Sigmoid colon (tissue), 7 donors: Measurements from ENCODE around the gene COL25A1. TPM values are rescaled to one million over a fixed set of nuclear protein-coding genes. Genes with fewer than 3 reads are reported as not detected.

Experiments used
- DNase-seq: peaks from one replicate; pipeline ENCODE4 v3.0.0-alpha.2; 2019
- H3K27ac ChIP-seq, 4 donors: fragments of 200-600 bp; sonication (generic); one replicate each; pipeline ENCODE4 v1.5.1; 2016 to 2019; ENCODE audit warnings: mild to moderate bottlenecking in 1 of 4
- H3K27me3 ChIP-seq, 3 donors: fragments of 200-600 bp; sonication (generic); one replicate each; pipeline ENCODE4 v1.5.1; 2019; ENCODE audit warnings: mild to moderate bottlenecking in 1 of 3
- H3K36me3 ChIP-seq, 4 donors: fragments of 200-600 bp; sonication (generic); one replicate each; pipeline ENCODE4 v1.5.1; 2016 to 2019
- H3K4me1 ChIP-seq, 4 donors: fragments of 200-600 bp; sonication (generic); one replicate each; pipeline ENCODE4 v1.5.1; 2017 to 2019
- H3K4me3 ChIP-seq, 4 donors: fragments of 200-600 bp; sonication (generic); one replicate each; pipeline ENCODE4 v1.5.1; 2017 to 2019; ENCODE audit warnings: mild to moderate bottlenecking in 2 of 4, moderate library complexity in 1 of 4
- H3K9me3 ChIP-seq, 4 donors: fragments of 200-600 bp in 3 of 4; sonication (generic) in 3 of 4; one replicate each; pipeline versions ENCODE4 v1.5.1 to v1.6.1; 2013 to 2019
- EP300 ChIP-seq, 4 donors: sonication (generic); formaldehyde crosslinking; IDR thresholded peaks; one replicate each; pipeline ENCODE4 v1.6.1; 2017; ENCODE audit warnings: antibody characterized with exemption in 4 of 4
- POLR2A ChIP-seq, 2 donors: fragments of 450-650 bp; IDR thresholded peaks; one replicate each; pipeline ENCODE4 v1.6.1; 2016; ENCODE audit warnings: antibody characterized with exemption in 2 of 2, mild to moderate bottlenecking in 2 of 2, moderate library complexity in 2 of 2
- POLR2AphosphoS5 ChIP-seq, 4 donors: sonication (generic); formaldehyde crosslinking; IDR thresholded peaks; one replicate each; pipeline ENCODE4 v1.6.1; 2017; ENCODE audit warnings: antibody characterized with exemption in 4 of 4
- WGBS, 2 donors: extraction: QIAGEN DNeasy Blood & Tissue Kit; methylation state at CpG; one replicate each; pipeline ENCODE4 v1.1.7; 2013; 5-methylcytosine and 5-hydroxymethylcytosine counted together
- intact Hi-C: fragments of 100-400 bp; cut with DNase I; formaldehyde crosslinking; loops from one replicate; pipeline ENCODE4 v1.15.1; 2023
- polyA plus RNA-seq, 3 donors: library from polyadenylated mRNA; stranded (reverse); fragments of 200-250 nt; gene quantifications; one replicate each; pipeline ENCODE4 v1.2.3, GENCODE V29; 2013
- total RNA-seq, 4 donors: library from RNA; depleted of rRNA; stranded (reverse); fragments of >200 nt; gene quantifications; one replicate each; pipeline ENCODE4 v1.1.0, GENCODE V29; 2016
- TF ChIP-seq, protein P1 (sequence below), 4 experiments: fragments of 450-650 bp in 3 of 4; fragments of 200-600 bp in 1 of 4; IDR thresholded peaks; one replicate each; pipeline ENCODE4 v1.5.1; 2016 to 2019; ENCODE audit warnings: antibody characterized with exemption in 4 of 4, mild to moderate bottlenecking in 3 of 4, moderate library complexity in 2 of 4
- donor health status: healthy with polysubstance abuse.
- donor health status: Bipolar disorder and iron deficiency.
- donor health status: healthy.

Gene COL25A1
- 1 to 10 TPM in 1 of 4 donors, under 1 TPM in 3; 0.36 to 1.4 (median 0.62) TPM for total RNA-seq
- polyA plus RNA-seq: under 1 TPM in 1 of 3 donors, not detected in 2; 0.15 TPM

DNA sequence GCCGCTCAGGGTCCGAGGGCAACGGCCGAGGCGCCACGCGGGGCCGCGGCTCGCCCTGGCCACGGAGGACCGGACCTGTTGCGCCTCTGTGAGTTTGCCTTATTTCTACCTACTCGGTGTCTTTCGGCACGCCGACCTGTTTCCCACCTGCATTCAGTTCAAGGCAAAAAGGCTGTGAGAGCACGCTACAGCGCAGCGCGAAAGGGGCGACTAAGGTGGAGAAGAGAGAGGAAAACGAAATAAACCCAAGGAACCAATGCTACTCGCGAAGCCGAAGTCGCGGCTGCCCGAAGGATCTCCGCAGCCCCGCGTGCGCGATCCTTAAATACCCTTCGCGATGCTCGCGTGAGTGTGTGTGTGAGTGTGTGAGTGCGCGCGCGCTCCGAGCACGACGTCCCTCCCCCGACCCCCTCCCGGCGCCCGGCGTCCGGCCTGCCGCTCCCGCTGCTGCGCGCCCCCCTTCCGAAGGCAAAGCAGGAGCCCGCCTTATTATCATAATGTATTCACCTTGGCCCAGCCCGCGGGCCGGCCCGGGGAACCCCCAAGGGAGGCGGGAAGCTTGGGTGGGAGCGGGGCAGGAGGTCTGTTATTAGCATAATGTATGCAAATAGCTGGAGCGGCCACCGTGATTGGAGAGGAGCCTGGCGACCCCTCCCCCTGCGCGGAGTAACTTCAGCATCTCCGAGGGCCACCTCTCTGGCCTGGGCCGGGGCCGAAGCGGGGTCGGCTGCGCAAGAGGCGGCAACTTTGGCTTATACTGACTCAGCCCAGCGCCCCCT lies at the start of gene COL25A1:
Gene COL25A1, minus strand, starts transcription at position 298 of the 779 bp plus-strand sequence.
- TF ChIP-seq POLR2A (IDR thresholded peaks at IDR 0.05): no peak
- peak in 1 of 4 donors; percentile 36 for TF ChIP-seq POLR2AphosphoS5 (IDR thresholded peaks at IDR 0.05)
- Histone ChIP-seq H3K36me3 (no peaks in the 10 kb centered on the region), H3K27me3 (peaks cover 7 to 55% (median 25%) of the 10 kb centered on the region in 3 donors), H3K4me1 (peaks cover 0 to 20% (median 19%) of the 10 kb centered on the region in 4 donors), H3K4me3 (peak within 1 kb of the TSS; percentile 33 to 58 (median 50)), H3K9me3 (no peaks in the 10 kb centered on the region), H3K27ac (no peak within 1 kb of the TSS)
- DNase-seq: peak; percentile 65
- intact Hi-C loops: no loop called here
- 1% methylated on average over 76 of the region's 76 CpGs for WGBS, 2 donors

DNA sequence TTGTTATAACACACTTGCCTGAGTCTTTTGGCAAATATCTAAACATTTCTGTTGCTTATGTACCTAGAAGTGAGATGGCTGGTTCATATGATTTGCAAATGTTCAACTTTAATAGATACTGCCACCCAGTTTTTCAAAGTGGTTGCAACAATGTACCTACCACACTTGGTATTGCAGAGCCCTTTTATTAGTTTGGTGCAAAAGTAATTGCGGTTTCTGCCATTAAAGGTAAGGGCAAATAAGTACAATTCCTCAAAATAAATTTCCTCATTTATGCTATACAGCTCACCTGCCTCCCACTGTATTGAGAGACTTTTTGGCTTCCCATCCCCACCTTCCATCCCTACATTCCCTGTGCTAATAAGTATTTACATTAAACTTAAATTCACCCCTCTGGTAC lies 47.7 kb upstream of the COL25A1 start:
- Histone ChIP-seq H3K36me3 (no peaks in the 10 kb centered on the region), H3K27me3 (no peaks in the 10 kb centered on the region), H3K4me1 (no peaks in the 10 kb centered on the region), H3K9me3 (peaks cover 0 to 9% (median 0%) of the 10 kb centered on the region in 4 donors), H3K4me3 (no peak overlapping the region), H3K27ac (no peak overlapping the region)
- 88 to 89% methylated on average over 1 of the region's 1 CpG for WGBS, 2 donors
- TF ChIP-seq EP300 (IDR thresholded peaks at IDR 0.05) (no peak), POLR2A (IDR thresholded peaks at IDR 0.05) (no peak), POLR2AphosphoS5 (IDR thresholded peaks at IDR 0.05) (no peak)
- TF ChIP-seq, protein P1, sequence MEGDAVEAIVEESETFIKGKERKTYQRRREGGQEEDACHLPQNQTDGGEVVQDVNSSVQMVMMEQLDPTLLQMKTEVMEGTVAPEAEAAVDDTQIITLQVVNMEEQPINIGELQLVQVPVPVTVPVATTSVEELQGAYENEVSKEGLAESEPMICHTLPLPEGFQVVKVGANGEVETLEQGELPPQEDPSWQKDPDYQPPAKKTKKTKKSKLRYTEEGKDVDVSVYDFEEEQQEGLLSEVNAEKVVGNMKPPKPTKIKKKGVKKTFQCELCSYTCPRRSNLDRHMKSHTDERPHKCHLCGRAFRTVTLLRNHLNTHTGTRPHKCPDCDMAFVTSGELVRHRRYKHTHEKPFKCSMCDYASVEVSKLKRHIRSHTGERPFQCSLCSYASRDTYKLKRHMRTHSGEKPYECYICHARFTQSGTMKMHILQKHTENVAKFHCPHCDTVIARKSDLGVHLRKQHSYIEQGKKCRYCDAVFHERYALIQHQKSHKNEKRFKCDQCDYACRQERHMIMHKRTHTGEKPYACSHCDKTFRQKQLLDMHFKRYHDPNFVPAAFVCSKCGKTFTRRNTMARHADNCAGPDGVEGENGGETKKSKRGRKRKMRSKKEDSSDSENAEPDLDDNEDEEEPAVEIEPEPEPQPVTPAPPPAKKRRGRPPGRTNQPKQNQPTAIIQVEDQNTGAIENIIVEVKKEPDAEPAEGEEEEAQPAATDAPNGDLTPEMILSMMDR (IDR thresholded peaks at IDR 0.05): no peak
- intact Hi-C loops: no loop called here
- no peak for DNase-seq

DNA sequence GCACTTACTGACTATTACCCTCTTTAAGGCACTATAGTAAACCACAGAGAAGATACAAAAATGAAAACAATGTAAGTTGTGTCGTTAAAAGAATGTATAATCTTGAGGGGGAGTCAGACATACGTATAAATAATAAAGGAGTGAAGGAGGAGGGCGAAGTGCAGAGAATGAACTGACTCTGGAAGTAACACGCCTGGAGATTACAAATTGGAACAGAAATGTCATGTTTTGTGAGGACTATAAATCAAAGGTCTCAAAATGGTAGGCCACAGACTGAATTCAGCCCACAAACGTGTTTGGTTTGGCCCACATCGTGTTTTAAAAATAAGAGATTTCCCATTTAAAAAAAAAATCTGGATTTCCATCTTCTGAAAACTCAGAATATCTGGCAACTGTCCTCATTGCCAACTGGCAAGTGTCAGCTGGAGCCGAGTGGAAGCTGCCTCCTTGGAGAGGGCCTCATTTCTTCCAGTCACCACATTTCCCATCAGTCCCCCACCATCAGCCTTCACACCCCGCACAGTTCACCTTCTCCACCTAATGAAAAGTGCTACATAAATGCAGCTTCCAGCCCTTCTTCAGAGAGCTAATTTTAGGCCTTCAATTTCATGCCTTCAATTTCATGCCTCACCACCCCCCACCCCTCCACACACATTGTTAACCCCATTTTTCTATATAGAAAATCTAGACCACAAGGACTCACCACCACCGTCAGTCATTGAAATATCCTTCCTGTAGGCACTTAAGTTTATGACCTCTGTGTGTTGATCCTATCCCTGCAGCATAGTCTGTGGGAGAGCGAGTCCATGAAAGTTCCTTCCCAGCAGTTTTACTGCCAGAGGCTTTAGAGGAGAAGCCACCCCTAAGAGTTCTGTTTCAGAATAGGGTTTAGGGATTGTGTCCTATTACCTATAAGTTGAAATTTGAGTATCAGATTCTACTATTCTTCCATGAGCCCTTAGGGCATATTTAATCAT lies 32.0 kb upstream of the COL25A1 start:
- TF ChIP-seq POLR2A (IDR thresholded peaks at IDR 0.05): no peak
- no peak for TF ChIP-seq POLR2AphosphoS5 (IDR thresholded peaks at IDR 0.05)
- TF ChIP-seq, protein P1 (IDR thresholded peaks at IDR 0.05): no peak
- no peak for TF ChIP-seq EP300 (IDR thresholded peaks at IDR 0.05)
- no peak overlapping the region for H3K27ac ChIP-seq
- 69 to 75% methylated on average over 10 of the region's 10 CpGs for WGBS, 2 donors
- intact Hi-C loops: no loop called here
- no peaks in the 10 kb centered on the region for H3K27me3 ChIP-seq
- H3K4me3 ChIP-seq: no peak overlapping the region
- H3K9me3 ChIP-seq: peaks cover 0 to 4% (median 0%) of the 10 kb centered on the region in 4 donors
- H3K4me1 ChIP-seq: no peaks in the 10 kb centered on the region
- DNase-seq: no peak
- no peaks in the 10 kb centered on the region for H3K36me3 ChIP-seq

DNA sequence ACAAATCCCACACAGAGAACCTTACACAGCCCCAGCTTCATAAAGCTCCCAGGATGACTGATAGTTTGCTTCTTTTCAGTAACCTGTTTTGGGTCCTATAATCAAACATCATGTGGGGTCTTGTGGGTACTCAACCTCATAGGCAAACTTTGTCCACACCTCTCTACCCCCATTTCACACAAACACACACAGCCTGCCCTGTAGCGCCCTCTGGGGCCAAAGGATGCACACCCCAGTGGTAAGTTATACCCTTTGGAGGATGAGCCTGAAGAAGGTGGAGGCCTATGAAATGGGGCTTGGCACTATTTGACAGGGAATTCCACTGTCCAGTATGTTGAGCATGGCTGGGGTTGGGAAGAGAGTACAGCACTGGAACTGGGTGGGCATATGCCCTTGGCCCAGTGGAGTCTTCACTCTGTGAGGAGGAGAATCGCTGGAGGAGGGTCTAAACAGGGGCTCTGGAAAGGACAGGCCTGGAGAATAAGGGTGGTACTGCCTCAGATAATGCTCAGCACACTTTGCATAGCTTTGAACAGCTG lies 30.5 kb upstream of the COL25A1 start:
- Histone ChIP-seq H3K9me3 (no peaks in the 10 kb centered on the region), H3K36me3 (no peaks in the 10 kb centered on the region), H3K4me3 (no peak overlapping the region), H3K27me3 (no peaks in the 10 kb centered on the region), H3K4me1 (no peaks in the 10 kb centered on the region), H3K27ac (no peak overlapping the region)
- intact Hi-C loops: no loop called here
- DNase-seq: no peak
- TF ChIP-seq POLR2A (IDR thresholded peaks at IDR 0.05) (no peak), POLR2AphosphoS5 (IDR thresholded peaks at IDR 0.05) (no peak), EP300 (IDR thresholded peaks at IDR 0.05) (no peak)
- TF ChIP-seq, protein P1 (IDR thresholded peaks at IDR 0.05): no peak
- 80 to 81% methylated on average over 2 of the region's 2 CpGs for WGBS, 2 donors
